GM12878 (cell line): Measurements from ENCODE around the gene USP34. TPM values are rescaled to one million over a fixed set of nuclear protein-coding genes. Genes with fewer than 3 reads are reported as not detected.

Experiments used
- ATAC-seq: fragments of 200-7000 bp; cut with Tn5 transposase; 3 replicates; pipeline ENCODE4 v1.9.1; 2020; ENCODE audit warnings: mild to moderate bottlenecking, moderate library complexity
- BruUV-seq: library from RNA; stranded (reverse); fragments of 400-500 nt; replicated peaks from 2 replicates; lab custom pipeline; 2021; lab: Mats Ljungman, UMichigan
- CTCF ChIA-PET: fragments of 300-600 bp; sonication (Branson Sonifier 250); formaldehyde crosslinking; extraction: SDS; loops from one replicate; lab custom pipeline; 2021; ENCODE audit warnings: inconsistent platforms; lab: Yijun Ruan, JAX
- POLR2A ChIA-PET: fragments of 350-600 bp; formaldehyde crosslinking; extraction: SDS; loops from one replicate; lab custom pipeline; 2021; ENCODE audit warnings: inconsistent platforms; lab: Charles Lee
- RAD21 ChIA-PET: fragments of 300-600 bp; sonication (Branson Sonifier 250); formaldehyde crosslinking; loops from one replicate; lab custom pipeline; 2023; ENCODE audit warnings: antibody characterized with exemption; ENCODE audit not compliant: unreplicated experiment; lab: Charles Lee
- SMC1A ChIA-PET: fragments of 300-600 bp; sonication (Branson Sonifier 250); formaldehyde crosslinking; loops from one replicate; lab custom pipeline; 2023; ENCODE audit not compliant: unreplicated experiment, uncharacterized antibody; lab: Charles Lee
- DNase-seq: peaks from one replicate; pipeline ENCODE4 v3.0.0-alpha.2; 2011; ENCODE audit warnings: low read depth, low spot score
- FAIRE-seq: peaks from 3 replicates; lab custom pipeline; 2011; peaks lifted over from hg19 to GRCh38; lab: Jason Lieb, UNC
- H2AFZ ChIP-seq: 2 replicates; pipeline ENCODE4 v1.6.0; 2011; ENCODE audit warnings: low read depth, low read length, control low read depth; ENCODE audit not compliant: control insufficient read depth
- H3K27ac ChIP-seq: 2 replicates; pipeline ENCODE4 v1.5.1; 2011; ENCODE audit warnings: control low read depth; ENCODE audit not compliant: control insufficient read depth, insufficient read depth
- H3K27me3 ChIP-seq, 2 experiments: replicated peaks in 1 of 2; 2 replicates each; pipeline versions ENCODE4 v1.6.0 to v1.6.1; 2011; ENCODE audit warnings: low read length in 1 of 2; ENCODE audit not compliant: control insufficient read depth in 2 of 2, insufficient read depth in 2 of 2
- H3K36me3 ChIP-seq, 2 experiments: 2 replicates each; pipeline ENCODE4 v1.5.1; 2011; ENCODE audit warnings: low read length in 1 of 2; ENCODE audit not compliant: control insufficient read depth in 2 of 2, insufficient read depth in 2 of 2
- H3K4me1 ChIP-seq: 2 replicates; pipeline ENCODE4 v1.6.1; 2011; ENCODE audit warnings: mild to moderate bottlenecking, low read length, moderate library complexity, mixed read lengths; ENCODE audit not compliant: control insufficient read depth, insufficient read depth
- H3K4me2 ChIP-seq: 2 replicates; pipeline ENCODE4 v1.6.0; 2011; ENCODE audit warnings: control low read depth; ENCODE audit not compliant: control insufficient read depth, insufficient read depth
- H3K4me3 ChIP-seq: fragments of 200-600 bp; sonication (generic); 2 replicates; pipeline ENCODE4 v1.5.1; 2016
- H3K79me2 ChIP-seq: 2 replicates; pipeline ENCODE4 v1.6.0; 2011; ENCODE audit warnings: low read length; ENCODE audit not compliant: control insufficient read depth, insufficient read depth
- H3K9ac ChIP-seq: 2 replicates; pipeline ENCODE4 v1.8.0; 2011; ENCODE audit warnings: low read length, control low read depth, mixed read lengths; ENCODE audit not compliant: control insufficient read depth, insufficient read depth
- H3K9me3 ChIP-seq: replicated peaks from 3 replicates; pipeline ENCODE4 v1.5.1; 2011; ENCODE audit warnings: mild to moderate bottlenecking, low read length; ENCODE audit not compliant: control insufficient read depth, insufficient read depth
- H4K20me1 ChIP-seq: 2 replicates; pipeline ENCODE4 v1.6.0; 2011; ENCODE audit not compliant: control insufficient read depth, insufficient read depth
- BMI1 ChIP-seq: fragments of 450-650 bp; IDR thresholded peaks from 2 replicates; pipeline ENCODE4 v1.6.1; 2016; ENCODE audit warnings: mild to moderate bottlenecking, moderate library complexity, borderline replicate concordance
- CBX3 ChIP-seq: fragments of 200-600 bp; sonication (generic); IDR thresholded peaks from 2 replicates; pipeline ENCODE4 v1.6.1; 2016; ENCODE audit warnings: low read depth, borderline replicate concordance
- CHD4 ChIP-seq: fragments of 200-600 bp; sonication (generic); IDR thresholded peaks from 2 replicates; pipeline ENCODE4 v1.6.1; 2016; ENCODE audit warnings: mild to moderate bottlenecking
- EZH2 ChIP-seq: IDR thresholded peaks from 2 replicates; pipeline ENCODE4 v1.6.1; 2012; ENCODE audit warnings: low read depth, mild to moderate bottlenecking, control low read depth, inconsistent platforms, low read length, borderline replicate concordance; ENCODE audit not compliant: control insufficient read depth
- HCFC1 ChIP-seq: fragments of 150-350 bp; IDR thresholded peaks from 2 replicates; pipeline ENCODE4 v1.6.1; 2014; ENCODE audit warnings: low read length
- HDAC2 ChIP-seq: fragments of 200-600 bp; sonication (generic); IDR thresholded peaks from 2 replicates; pipeline ENCODE4 v1.6.1; 2017
- HDAC6 ChIP-seq: fragments of 200-600 bp; sonication (generic); IDR thresholded peaks from one replicate; pipeline ENCODE4 v1.8.0; 2017; ENCODE audit warnings: antibody characterized with exemption; ENCODE audit not compliant: unreplicated experiment
- IKZF1 ChIP-seq: fragments of 450-650 bp; conservative IDR thresholded peaks from 2 replicates; pipeline ENCODE4 v1.6.1; 2017; ENCODE audit warnings: antibody characterized with exemption, mild to moderate bottlenecking
- KLF5 ChIP-seq: fragments of 450-650 bp; IDR thresholded peaks from 2 replicates; pipeline ENCODE4 v1.6.1; 2014; ENCODE audit warnings: mild to moderate bottlenecking; ENCODE audit not compliant: partially characterized antibody
- PBX3 ChIP-seq: IDR thresholded peaks from 2 replicates; pipeline ENCODE4 v1.6.1; 2011; ENCODE audit warnings: mild to moderate bottlenecking, low read depth, low read length, moderate library complexity; ENCODE audit not compliant: insufficient replicate concordance
- RB1 ChIP-seq: fragments of 450-650 bp; formaldehyde crosslinking; IDR thresholded peaks from 2 replicates; pipeline ENCODE4 v1.6.1; 2017; ENCODE audit warnings: mild to moderate bottlenecking, borderline replicate concordance
- RELA ChIP-seq: fragments of 450-650 bp; IDR thresholded peaks from 2 replicates; pipeline ENCODE4 v1.8.0; 2014; ENCODE audit warnings: borderline replicate concordance; ENCODE audit not compliant: partially characterized antibody
- RELB ChIP-seq: fragments of 450-650 bp; IDR thresholded peaks from 2 replicates; pipeline ENCODE4 v1.6.1; 2017; ENCODE audit warnings: low read depth, mild to moderate bottlenecking, moderate library complexity
- SREBF2 ChIP-seq: IDR thresholded peaks from 2 replicates; pipeline ENCODE4 v1.6.1; 2012; ENCODE audit warnings: mild to moderate bottlenecking, low read length
- STAT3 ChIP-seq: IDR thresholded peaks from 2 replicates; pipeline ENCODE4 v1.6.1; 2011; ENCODE audit warnings: low read depth, low read length, improper control_type of control experiment
- SUPT20H ChIP-seq: IDR thresholded peaks from 2 replicates; pipeline ENCODE4 v1.6.1; 2011; ENCODE audit warnings: low read depth, mild to moderate bottlenecking, low read length, moderate library complexity, borderline replicate concordance; ENCODE audit not compliant: control insufficient read depth
- TARDBP ChIP-seq: IDR thresholded peaks from 2 replicates; pipeline ENCODE4 v1.6.1; 2016; ENCODE audit warnings: borderline replicate concordance
- ZNF217 ChIP-seq: fragments of 450-650 bp; IDR thresholded peaks from 2 replicates; pipeline ENCODE4 v1.6.1; 2017; ENCODE audit warnings: antibody characterized with exemption, mild to moderate bottlenecking
- WGBS: methylation state at CpG from one replicate; pipeline ENCODE4 v1.1.6; 2016; ENCODE audit warnings: low lambda C conversion rate; ENCODE audit not compliant: insufficient replicate concordance, insufficient coverage; ENCODE audit errors: missing lambda C conversion rate; 5-methylcytosine and 5-hydroxymethylcytosine counted together
- in situ Hi-C: fragments of 300-500 bp; cut with MboI; formaldehyde crosslinking; loops from 9 replicates; pipeline ENCODE4 v1.14.3; 2018; ENCODE audit warnings: mixed read lengths
- intact Hi-C: fragments of 100-400 bp; cut with micrococcal nuclease; formaldehyde crosslinking; loops from one replicate; pipeline ENCODE4 v1.14.2; 2022; ENCODE audit not compliant: unreplicated experiment
- polyA plus RNA-seq, 11 experiments: library from polyadenylated mRNA; depleted of rRNA in 4 of 11; unstranded in 6 of 11; stranded (reverse) in 5 of 11; fragments of >200 nt; fragmentation: Nextera tagmentation in 4 of 11; fragmentation: Illumina TruSeq in 1 of 11; extraction: Ambion mirVana in 4 of 11; extraction: Trizol in 1 of 11; gene quantifications; 1 replicate in 1 of 11; 2 replicates in 10 of 11; pipeline versions ENCODE4 v1.2.1 to v1.2.3, GENCODE V29; 2011 to 2016; ENCODE audit warnings: inconsistent platforms in 2 of 11, missing spikeins in 2 of 11, low read depth in 1 of 11
- total RNA-seq, 4 experiments: library from RNA; depleted of rRNA in 3 of 4; stranded (reverse); fragments of >200 nt in 3 of 4; fragmentation: Illumina TruSeq in 1 of 4; extraction: Trizol in 1 of 4; gene quantifications; 2 replicates each; pipeline versions ENCODE4 v1.2.1 to v1.2.3, GENCODE V29; 2013 to 2021
- TF ChIP-seq, protein P1 (sequence below): fragments of 450-650 bp; IDR thresholded peaks from 2 replicates; pipeline ENCODE4 v1.6.1; 2016; ENCODE audit warnings: mild to moderate bottlenecking

USP34 gene
- total and polyA plus RNA-seq, 10 of the 15 experiments (the other 5 are each of a cell fraction or from before 2014, with no cell fraction given): 26.2 to 106 (median 62.1) TPM

DNA sequence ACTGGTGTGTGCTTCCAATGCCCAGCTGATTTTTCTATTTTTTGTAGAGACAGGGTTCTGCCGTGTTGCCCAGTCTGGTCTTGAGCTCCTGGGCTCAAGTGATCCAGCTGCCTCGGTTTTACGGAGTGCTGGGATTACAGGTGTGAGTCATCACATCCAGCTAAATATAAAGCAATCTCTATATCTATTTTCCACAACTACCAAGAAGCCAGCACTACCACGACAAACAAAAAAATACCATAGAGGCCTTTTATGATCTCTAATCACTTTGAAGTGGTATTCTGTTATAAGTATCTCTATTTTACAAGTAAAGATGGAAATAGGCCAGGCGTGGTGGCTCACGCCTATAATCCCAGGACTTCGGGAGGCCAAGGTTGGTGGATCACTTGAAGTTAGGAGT is 274.2 kb downstream of the USP34 start:
- Histone ChIP-seq H3K79me2 (no peaks in the 10 kb centered on the region), H3K9ac (no peak overlapping the region), H3K27ac (no peak overlapping the region), H3K4me2 (no peak overlapping the region), H2AFZ (no peak overlapping the region), H3K27me3 (no peaks in the 10 kb centered on the region), H3K4me3 (no peak overlapping the region), H3K9me3 (no peaks in the 10 kb centered on the region), H3K36me3 (peaks cover 0 to 4% of the 10 kb centered on the region in 2 experiments), H3K4me1 (no peaks in the 10 kb centered on the region), H4K20me1 (no peaks in the 10 kb centered on the region)
- ChIA-PET POLR2A (interaction anchor here (1.1 kb wide), 1 partner anchor 14 kb away, joined by 3 read pairs; no protein-coding TSS in a partner anchor), SMC1A (interaction anchor here (1.3 kb wide), 1 partner anchor 10 kb away, joined by 5 read pairs; no protein-coding TSS in a partner anchor), CTCF (interaction anchor here (0.6 to 1.0 kb wide), 2 partner anchors 8 to 489 kb away, joined by 3 read pairs; no protein-coding TSS in a partner anchor), RAD21 (no interaction called here)
- DNase-seq (no peak), FAIRE-seq (no peak), ATAC-seq (no peak)
- BruUV-seq: no TSS peak
- intact Hi-C loops (no loop called here), in situ Hi-C loops (no loop called here)
- WGBS: 96% methylated on average over 7 of the region's 7 CpGs
- TF ChIP-seq ZNF217: no peak
- TF ChIP-seq RB1: no peak
- TF ChIP-seq RELB: no peak
- no peak for TF ChIP-seq KLF5
- TF ChIP-seq CBX3: no peak
- no peak for TF ChIP-seq TARDBP
- no peak for TF ChIP-seq PBX3
- no peak for TF ChIP-seq SUPT20H
- TF ChIP-seq EZH2: no peak
- TF ChIP-seq RELA: no peak
- TF ChIP-seq, protein P1, sequence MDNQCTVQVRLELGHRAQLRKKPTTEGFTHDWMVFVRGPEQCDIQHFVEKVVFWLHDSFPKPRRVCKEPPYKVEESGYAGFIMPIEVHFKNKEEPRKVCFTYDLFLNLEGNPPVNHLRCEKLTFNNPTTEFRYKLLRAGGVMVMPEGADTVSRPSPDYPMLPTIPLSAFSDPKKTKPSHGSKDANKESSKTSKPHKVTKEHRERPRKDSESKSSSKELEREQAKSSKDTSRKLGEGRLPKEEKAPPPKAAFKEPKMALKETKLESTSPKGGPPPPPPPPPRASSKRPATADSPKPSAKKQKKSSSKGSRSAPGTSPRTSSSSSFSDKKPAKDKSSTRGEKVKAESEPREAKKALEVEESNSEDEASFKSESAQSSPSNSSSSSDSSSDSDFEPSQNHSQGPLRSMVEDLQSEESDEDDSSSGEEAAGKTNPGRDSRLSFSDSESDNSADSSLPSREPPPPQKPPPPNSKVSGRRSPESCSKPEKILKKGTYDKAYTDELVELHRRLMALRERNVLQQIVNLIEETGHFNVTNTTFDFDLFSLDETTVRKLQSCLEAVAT: no peak
- TF ChIP-seq STAT3: no peak
- no peak for TF ChIP-seq HDAC2
- TF ChIP-seq BMI1: no peak
- TF ChIP-seq IKZF1: no peak
- TF ChIP-seq HDAC6: no peak
- no peak for TF ChIP-seq CHD4
- TF ChIP-seq HCFC1: no peak
- no peak for TF ChIP-seq SREBF2
